Measurements from ENCODE around the gene AHRR.

AHRR gene

GRCh38 chr5:422323-423232 lies 101.1 kb downstream of the AHRR start:
- DNase-seq (ENCODE audit: low read depth): no peak
- H3K4me3 ChIP-seq (ENCODE audit: low read depth, low read length): no peak overlapping the region
- TF ChIP-seq CTCF (IDR thresholded peaks at IDR 0.05; ENCODE audit: control insufficient read depth, extremely low read depth, insufficient read depth): no peak

- no peak for DNase-seq (ENCODE audit: low read depth)
- H3K4me3 ChIP-seq (ENCODE audit: low read depth, low read length): no peak overlapping the region
- no peak for TF ChIP-seq CTCF (IDR thresholded peaks at IDR 0.05; ENCODE audit: control insufficient read depth, extremely low read depth, insufficient read depth)
These were observed 101.7 kb downstream of the AHRR start for GRCh38 chr5:423233-423565.

GRCh38 chr5:423626-424261 lies 102.2 kb downstream of the AHRR start:
- no peak overlapping the region for H3K4me3 ChIP-seq (ENCODE audit: low read depth, low read length)
- TF ChIP-seq CTCF (IDR thresholded peaks at IDR 0.05; ENCODE audit: control insufficient read depth, extremely low read depth, insufficient read depth): no peak
- no peak for DNase-seq (ENCODE audit: low read depth)

- DNase-seq (ENCODE audit: low read depth): no peak
- TF ChIP-seq CTCF (IDR thresholded peaks at IDR 0.05; ENCODE audit: control insufficient read depth, extremely low read depth, insufficient read depth): no peak
- no peak overlapping the region for H3K4me3 ChIP-seq (ENCODE audit: low read depth, low read length)
These were observed 103.0 kb downstream of the AHRR start for GRCh38 chr5:424301-425110.

GRCh38 chr5:425714-426113 lies 104.2 kb downstream of the AHRR start:
- TF ChIP-seq CTCF (IDR thresholded peaks at IDR 0.05; ENCODE audit: control insufficient read depth, extremely low read depth, insufficient read depth): peak; percentile 34
- no peak for DNase-seq (ENCODE audit: low read depth)
- no peak overlapping the region for H3K4me3 ChIP-seq (ENCODE audit: low read depth, low read length)

- no peak overlapping the region for H3K4me3 ChIP-seq (ENCODE audit: low read depth, low read length)
- TF ChIP-seq CTCF (IDR thresholded peaks at IDR 0.05; ENCODE audit: control insufficient read depth, extremely low read depth, insufficient read depth): no peak
- no peak for DNase-seq (ENCODE audit: low read depth)
These were observed 105.0 kb downstream of the AHRR start for GRCh38 chr5:426392-426976.

Data from LNCaP clone FGC (cell line).